Transverse colon (tissue), 3 donors: Measurements from ENCODE around the gene HJV.

ENCODE experiments used
- CTCF ChIP-seq, 5 experiments: fragments of 200-600 bp in 3 of 5; fragments of 450-650 bp in 2 of 5; sonication (generic) in 3 of 5; IDR thresholded peaks; 1 replicate in 2 of 5; 2 replicates in 3 of 5; pipeline ENCODE4 v1.5.1; 2016 to 2017; ENCODE audit warnings: antibody characterized with exemption in 5 of 5, inconsistent platforms in 3 of 5, mild to moderate bottlenecking in 2 of 5, moderate library complexity in 1 of 5
- POLR2A ChIP-seq: fragments of 450-650 bp; IDR thresholded peaks from one replicate; pipeline ENCODE4 v1.6.1; 2016; ENCODE audit warnings: antibody characterized with exemption, mild to moderate bottlenecking, moderate library complexity

GRCh38 chr1:145977016-145977415, 44.5 kb downstream of the HJV start:
- no peak for TF ChIP-seq CTCF (IDR thresholded peaks at IDR 0.05)
- no peak for TF ChIP-seq POLR2A
